ENCODE results near the gene ADK.
"Not testable (repeated sequence)": the region's sequence is repeated elsewhere in the genome, so short reads cannot be mapped to it uniquely, and the experiment has no call there.

The ADK gene

GRCh38 chr10:74300666-74301065 lies 149.6 kb downstream of the ADK start:
- no peak for DNase-seq (ENCODE audit: low read depth)

- DNase-seq (ENCODE audit: low read depth), result no peak
Measured at GRCh38 chr10:74305730-74306129, 154.7 kb downstream of the ADK start.

- no peak for DNase-seq (ENCODE audit: low read depth)
Measured at GRCh38 chr10:74306227-74306982, 155.4 kb downstream of the ADK start.

- no peak for DNase-seq (ENCODE audit: low read depth)
Measured at GRCh38 chr10:74307061-74307651, 156.1 kb downstream of the ADK start.

GRCh38 chr10:74310652-74311257 lies 159.7 kb downstream of the ADK start:
- DNase-seq (ENCODE audit: low read depth), result no peak

GRCh38 chr10:74314166-74314565 lies 163.1 kb downstream of the ADK start:
- no peak for DNase-seq (ENCODE audit: low read depth)

- no peak for DNase-seq (ENCODE audit: low read depth)
Measured at GRCh38 chr10:74320026-74320425, 169.0 kb downstream of the ADK start.

- DNase-seq (ENCODE audit: low read depth), result no peak
Measured at GRCh38 chr10:74320717-74321116, 169.7 kb downstream of the ADK start.

- DNase-seq (ENCODE audit: low read depth), result no peak
Measured at GRCh38 chr10:74322141-74322540, 171.1 kb downstream of the ADK start.

GRCh38 chr10:74322565-74322964 lies 171.5 kb downstream of the ADK start:
- DNase-seq (ENCODE audit: low read depth), result no peak

- DNase-seq (ENCODE audit: low read depth), result no peak
Measured at GRCh38 chr10:74328388-74328787, 177.4 kb downstream of the ADK start.

GRCh38 chr10:74329873-74330272 lies 178.9 kb downstream of the ADK start:
- no peak for DNase-seq (ENCODE audit: low read depth)

GRCh38 chr10:74330646-74331045 lies 179.6 kb downstream of the ADK start:
- no peak for DNase-seq (ENCODE audit: low read depth)

GRCh38 chr10:74332398-74332797 lies 181.4 kb downstream of the ADK start:
- DNase-seq (ENCODE audit: low read depth), result no peak

GRCh38 chr10:74333174-74333573 lies 182.2 kb downstream of the ADK start:
- DNase-seq (ENCODE audit: low read depth), result no peak

- no peak for DNase-seq (ENCODE audit: low read depth)
Measured at GRCh38 chr10:74334221-74334620, 183.2 kb downstream of the ADK start.

GRCh38 chr10:74335501-74335900 lies 184.5 kb downstream of the ADK start:
- DNase-seq (ENCODE audit: low read depth), result no peak

- no peak for DNase-seq (ENCODE audit: low read depth)
Measured at GRCh38 chr10:74337330-74338016, 186.5 kb downstream of the ADK start.

- no peak for DNase-seq (ENCODE audit: low read depth)
Measured at GRCh38 chr10:74342991-74343390, 192.0 kb downstream of the ADK start.

GRCh38 chr10:74343804-74344203 lies 192.8 kb downstream of the ADK start:
- DNase-seq (ENCODE audit: low read depth), result no peak

GRCh38 chr10:74344306-74344705 lies 193.3 kb downstream of the ADK start:
- DNase-seq (ENCODE audit: low read depth), result no peak

GRCh38 chr10:74347522-74347921 lies 196.5 kb downstream of the ADK start:
- DNase-seq (ENCODE audit: low read depth), result no peak

- DNase-seq (ENCODE audit: low read depth), result not testable (repeated sequence)
Measured at GRCh38 chr10:74353021-74353420, 202.0 kb downstream of the ADK start.
